ENCODE data around the gene EDC3. TPM values are rescaled to one million over a fixed set of nuclear protein-coding genes. Genes with fewer than 3 reads are reported as not detected.
A peak's percentile ranks its signal among the peaks of the same experiment; 100 is the strongest.

Gene EDC3
- total RNA-seq, 1 donor from 2014 or later, result 30.5 TPM

- TF ChIP-seq CTCF (IDR thresholded peaks at IDR 0.05), result no peak
- Histone ChIP-seq H3K36me3 (peaks cover 7% of the 10 kb centered on the region), H3K27me3 (ENCODE audit: low read depth) (no peaks in the 10 kb centered on the region), H3K9me3 (no peaks in the 10 kb centered on the region), H3K4me3 (no peak overlapping the region), H3K4me1 (peaks cover 33% of the 10 kb centered on the region), H3K27ac (no peak overlapping the region)
- DNase-seq, result no peak
- no peak for ATAC-seq
- intact Hi-C loops (cut with DNase I), result no loop called here
Observed at GRCh38 chr15:74646480-74646879, 49.3 kb downstream of the EDC3 start.

GRCh38 chr15:74643665-74644204, 52.1 kb downstream of the EDC3 start:
- intact Hi-C loops (cut with DNase I), result no loop called here
- peak overlapping the region; percentile 76 for H3K27ac ChIP-seq
- H3K27me3 ChIP-seq (ENCODE audit: low read depth), result no peaks in the 10 kb centered on the region
- no peak for DNase-seq
- TF ChIP-seq CTCF (IDR thresholded peaks at IDR 0.05), result no peak
- H3K4me3 ChIP-seq, result no peak overlapping the region
- H3K36me3 ChIP-seq, result peaks cover 27% of the 10 kb centered on the region
- no peak for ATAC-seq
- H3K4me1 ChIP-seq, result peaks cover 39% of the 10 kb centered on the region
- H3K9me3 ChIP-seq, result no peaks in the 10 kb centered on the region

- Histone ChIP-seq H3K4me1 (peaks cover 35% of the 10 kb centered on the region), H3K4me3 (no peak overlapping the region), H3K27ac (peak overlapping the region; percentile 76), H3K27me3 (ENCODE audit: low read depth) (no peaks in the 10 kb centered on the region), H3K9me3 (no peaks in the 10 kb centered on the region), H3K36me3 (peaks cover 32% of the 10 kb centered on the region)
- TF ChIP-seq CTCF (IDR thresholded peaks at IDR 0.05), result no peak
- no peak for DNase-seq
- intact Hi-C loops (cut with DNase I), result no loop called here
- peak in 1 of 2 donors; percentile 44 for ATAC-seq
Observed at GRCh38 chr15:74642734-74643664, 52.8 kb downstream of the EDC3 start.

GRCh38 chr15:74642348-74642733, 53.5 kb downstream of the EDC3 start:
- H3K4me3 ChIP-seq, result no peak overlapping the region
- no peaks in the 10 kb centered on the region for H3K27me3 ChIP-seq (ENCODE audit: low read depth)
- peak overlapping the region; percentile 76 for H3K27ac ChIP-seq
- TF ChIP-seq CTCF (IDR thresholded peaks at IDR 0.05), result no peak
- no peaks in the 10 kb centered on the region for H3K9me3 ChIP-seq
- ATAC-seq (peak; percentile 78 to 85), DNase-seq (no peak)
- peaks cover 32% of the 10 kb centered on the region for H3K4me1 ChIP-seq
- peaks cover 36% of the 10 kb centered on the region for H3K36me3 ChIP-seq
- intact Hi-C loops (cut with DNase I), result no loop called here

GRCh38 chr15:74641151-74641550, 54.7 kb downstream of the EDC3 start:
- Histone ChIP-seq H3K4me3 (no peak overlapping the region), H3K4me1 (peaks cover 31% of the 10 kb centered on the region), H3K27me3 (ENCODE audit: low read depth) (no peaks in the 10 kb centered on the region), H3K9me3 (no peaks in the 10 kb centered on the region), H3K36me3 (peaks cover 44% of the 10 kb centered on the region), H3K27ac (peak overlapping the region; percentile 76)
- DNase-seq (no peak), ATAC-seq (no peak)
- intact Hi-C loops (cut with DNase I), result no loop called here
- no peak for TF ChIP-seq CTCF (IDR thresholded peaks at IDR 0.05)

All from lower lobe of right lung (tissue), 2 donors.